Measurements from ENCODE around the gene OGFOD2.

GRCh38 chr12:123005081-123005626, 30.1 kb downstream of the OGFOD2 start:
- TF ChIP-seq CTCF (conservative IDR thresholded peaks at IDR 0.05 in 1 of 2, IDR thresholded peaks at IDR 0.05 in 1 of 2; ENCODE audit: extremely low read depth in 1 of 2, insufficient read depth in 1 of 2, low read depth in 1 of 2, low read length in 2 of 2) (no peak), EZH2 (IDR thresholded peaks at IDR 0.05; ENCODE audit: borderline replicate concordance, low read length) (no peak)
